Skin of body (tissue), 2 donors: ENCODE results near the gene KLHL3. TPM values are rescaled to one million over a fixed set of nuclear protein-coding genes. Genes with fewer than 3 reads are reported as not detected.
A peak's percentile ranks its signal among the peaks of the same experiment; 100 is the strongest.
"Not testable (repeated sequence)": the region's sequence is repeated elsewhere in the genome, so short reads cannot be mapped to it uniquely, and the experiment has no call there.

ENCODE experiments used
- DNase-seq: peaks from one replicate; lab custom pipeline; 2025; lab: John Stamatoyannopoulos, UW
- total RNA-seq: library from RNA; depleted of rRNA; stranded (reverse); fragments of >200 nt; gene quantifications from one replicate; pipeline ENCODE4 v1.2.3, GENCODE V29; 2014

KLHL3 gene, protein sequence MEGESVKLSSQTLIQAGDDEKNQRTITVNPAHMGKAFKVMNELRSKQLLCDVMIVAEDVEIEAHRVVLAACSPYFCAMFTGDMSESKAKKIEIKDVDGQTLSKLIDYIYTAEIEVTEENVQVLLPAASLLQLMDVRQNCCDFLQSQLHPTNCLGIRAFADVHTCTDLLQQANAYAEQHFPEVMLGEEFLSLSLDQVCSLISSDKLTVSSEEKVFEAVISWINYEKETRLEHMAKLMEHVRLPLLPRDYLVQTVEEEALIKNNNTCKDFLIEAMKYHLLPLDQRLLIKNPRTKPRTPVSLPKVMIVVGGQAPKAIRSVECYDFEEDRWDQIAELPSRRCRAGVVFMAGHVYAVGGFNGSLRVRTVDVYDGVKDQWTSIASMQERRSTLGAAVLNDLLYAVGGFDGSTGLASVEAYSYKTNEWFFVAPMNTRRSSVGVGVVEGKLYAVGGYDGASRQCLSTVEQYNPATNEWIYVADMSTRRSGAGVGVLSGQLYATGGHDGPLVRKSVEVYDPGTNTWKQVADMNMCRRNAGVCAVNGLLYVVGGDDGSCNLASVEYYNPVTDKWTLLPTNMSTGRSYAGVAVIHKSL
- total RNA-seq = 6.2 TPM

- DNase-seq = peak; percentile 39
Measured at GRCh38 chr5:137735555-137736284, at the start of gene KLHL3. Gene KLHL3 (minus strand): TSS chr5:137736089. CDS start chr5:137735646, 443 bp downstream.

DNA sequence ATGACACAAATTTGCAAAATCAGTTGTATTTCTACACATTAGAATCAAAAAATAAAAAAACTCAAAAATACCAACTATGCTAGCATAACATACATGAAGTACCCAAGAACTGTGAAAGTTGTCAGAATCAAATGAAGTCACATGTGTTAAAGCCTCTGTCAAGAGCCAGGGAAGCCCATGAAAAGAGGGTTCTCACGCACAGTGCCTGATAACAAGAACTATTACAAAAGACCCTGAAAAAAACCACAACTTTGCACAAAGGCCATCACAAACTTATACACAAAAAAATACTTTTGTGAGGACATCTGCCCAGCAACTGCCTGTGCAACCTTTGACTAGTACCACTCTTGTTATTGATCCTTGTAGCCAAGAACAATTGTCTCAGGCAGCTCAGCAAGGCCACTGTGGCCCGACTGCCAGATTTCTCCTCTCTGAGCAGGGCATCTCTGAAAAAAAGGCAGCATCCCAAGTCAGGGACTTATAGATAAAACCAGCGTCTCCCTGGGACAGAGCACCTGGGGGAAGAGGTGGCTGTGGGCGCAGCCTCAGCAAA lies 47.2 kb upstream of the KLHL3 start:
- no peak for DNase-seq

GRCh38 chr5:137782055-137782454 lies 46.2 kb upstream of the KLHL3 start:
- no peak for DNase-seq

DNA sequence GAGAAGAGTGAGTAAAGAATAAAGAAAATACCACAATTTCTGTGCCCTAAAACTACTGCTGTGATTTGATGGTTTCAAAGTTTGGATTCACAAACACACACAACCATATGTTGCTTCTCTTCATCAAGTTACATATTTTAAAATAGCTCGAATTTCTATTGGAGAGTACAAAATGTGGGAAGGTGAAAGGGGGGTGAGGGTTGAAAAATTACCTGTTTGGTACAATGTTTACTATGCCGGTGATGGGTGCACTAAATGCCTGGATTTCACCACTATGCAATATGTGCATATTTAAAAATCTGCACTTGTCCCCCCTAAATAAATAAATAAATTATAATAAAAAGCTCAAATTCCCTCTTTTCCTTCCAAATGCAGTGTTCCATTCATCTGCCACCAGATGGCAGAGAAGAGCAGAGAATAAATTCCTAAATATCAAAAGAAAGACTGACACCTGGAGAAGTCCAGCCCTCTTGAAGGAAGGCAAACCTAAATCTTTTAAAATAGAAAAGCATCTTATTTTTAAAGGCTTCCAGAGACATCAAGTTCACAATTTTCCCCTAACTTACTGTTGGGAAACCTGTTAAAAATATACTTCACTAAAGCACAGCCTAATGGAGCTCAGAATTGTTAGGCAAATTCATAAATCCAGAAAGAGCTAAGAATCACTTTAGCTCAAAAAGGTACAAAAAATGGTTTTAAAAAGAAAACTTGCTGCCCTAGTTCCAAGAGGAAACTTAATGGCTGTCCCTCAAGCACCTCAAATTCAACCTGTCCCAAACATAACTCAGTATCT lies 43.1 kb upstream of the KLHL3 start:
- peak; percentile 2 for DNase-seq

- not testable (repeated sequence) for DNase-seq
Measured at GRCh38 chr5:137767937-137768336, 32.0 kb upstream of the KLHL3 start.

GRCh38 chr5:137761566-137761965 lies 25.7 kb upstream of the KLHL3 start:
- no peak for DNase-seq

- no peak for DNase-seq
Measured at GRCh38 chr5:137760719-137761516, 25.0 kb upstream of the KLHL3 start.

- DNase-seq = no peak
Measured at GRCh38 chr5:137760294-137760693, 24.4 kb upstream of the KLHL3 start.

DNA sequence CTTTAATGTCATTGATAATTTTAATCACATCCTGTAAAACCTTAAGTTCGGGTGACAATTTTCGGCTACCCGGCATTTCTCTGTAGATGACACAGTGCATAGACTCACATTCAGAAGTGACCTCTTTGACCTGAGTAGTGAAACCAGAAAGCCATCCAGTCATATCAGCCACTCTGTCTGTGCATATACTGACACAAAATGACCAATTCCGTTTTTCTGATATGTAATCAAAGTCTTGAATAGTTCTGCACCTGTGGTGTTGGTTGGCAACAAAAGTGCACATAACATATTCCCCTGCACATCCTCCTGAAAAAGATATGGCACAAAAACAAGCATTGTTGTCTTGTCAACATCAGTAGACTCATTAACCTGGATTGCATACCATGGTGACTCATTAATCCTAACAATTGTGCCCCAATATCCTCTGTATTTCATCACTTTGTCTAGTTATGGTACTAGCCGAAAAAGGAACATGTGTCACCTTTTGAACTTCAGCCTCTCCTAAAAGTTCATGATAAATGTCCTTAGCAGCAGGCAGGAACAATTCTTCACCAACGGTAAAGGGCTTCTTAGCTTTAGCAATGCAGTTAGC lies 22.9 kb upstream of the KLHL3 start:
- DNase-seq = no peak

DNA sequence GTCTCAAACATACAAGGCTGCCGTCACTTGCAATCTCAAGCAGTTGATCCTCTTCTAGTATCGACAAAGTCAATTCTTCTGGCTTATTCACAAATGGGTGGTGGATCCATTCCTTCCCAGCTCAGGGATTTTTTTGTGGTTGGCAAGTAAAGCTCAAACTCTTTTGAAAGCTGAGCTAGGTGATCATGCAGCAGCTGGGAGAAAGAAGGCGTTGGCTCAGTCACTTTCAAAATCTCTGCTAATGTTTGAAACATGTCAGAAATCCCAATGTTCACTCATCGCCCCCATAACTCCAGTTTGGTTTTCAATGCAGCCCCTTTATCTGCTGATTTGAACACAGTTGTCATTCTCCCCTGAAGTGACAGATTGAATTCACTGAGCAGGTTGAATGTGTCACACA lies 22.2 kb upstream of the KLHL3 start:
- DNase-seq = no peak

- no peak for DNase-seq
Measured at GRCh38 chr5:137757634-137758033, 21.7 kb upstream of the KLHL3 start.

GRCh38 chr5:137754961-137755762 lies 19.3 kb upstream of the KLHL3 start:
- DNase-seq = peak; percentile 47

GRCh38 chr5:137754188-137754960 lies 18.5 kb upstream of the KLHL3 start, which contains the start of gene HNRNPA0:
Gene HNRNPA0 (minus strand): TSS chr5:137754363. CDS start chr5:137754066, 297 bp downstream.
- peak; percentile 99 for DNase-seq

- no peak for DNase-seq
Measured at GRCh38 chr5:137753691-137754187, 17.9 kb upstream of the KLHL3 start.

DNA sequence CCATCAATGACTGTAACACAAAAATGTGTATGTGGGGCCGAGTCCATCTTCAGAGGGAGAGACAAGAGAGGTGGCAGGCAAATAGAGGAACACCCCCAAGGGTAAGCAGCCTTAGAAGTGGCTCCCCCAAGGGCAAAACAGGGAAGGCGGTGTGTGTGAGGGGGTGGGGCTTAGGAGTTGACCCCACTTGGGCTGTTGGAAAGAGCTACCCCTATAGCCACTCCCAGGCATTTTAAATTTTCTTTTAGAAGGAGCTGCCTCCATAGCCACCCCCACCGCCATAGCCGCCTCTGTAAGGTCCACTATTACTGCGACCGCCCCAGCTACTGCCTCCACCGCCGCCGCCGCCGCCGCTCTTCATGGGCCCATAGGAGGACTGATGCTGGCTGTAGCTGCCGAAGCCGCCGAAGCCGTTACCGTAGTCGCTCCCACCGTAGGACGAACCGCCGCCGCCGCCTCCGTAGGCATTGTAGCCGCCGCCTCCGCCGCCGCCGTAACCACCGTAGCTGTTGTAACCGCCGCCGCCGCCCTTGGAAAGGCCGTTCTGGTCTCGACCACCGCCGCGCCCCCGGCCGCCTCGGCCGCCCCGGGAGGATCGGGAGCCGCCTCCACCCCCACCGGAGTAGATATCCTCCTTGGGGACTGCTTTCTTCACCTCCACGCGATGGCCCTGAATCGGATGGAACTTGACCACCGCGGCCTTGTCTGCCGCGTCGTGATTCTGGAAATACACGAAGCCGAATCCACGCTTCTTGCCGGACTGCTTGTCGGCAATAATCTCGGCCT lies 17.2 kb upstream of the KLHL3 start:
- DNase-seq = no peak

- DNase-seq = peak; percentile 78
Measured at GRCh38 chr5:137751869-137752491, 16.1 kb upstream of the KLHL3 start.

- no peak for DNase-seq
Measured at GRCh38 chr5:137750436-137750835, 14.5 kb upstream of the KLHL3 start.
